SH-SY5Y (cell line): ENCODE data around the gene SLC35F6.

ENCODE experiments used
- GATA2 ChIP-seq: IDR thresholded peaks from 2 replicates; pipeline ENCODE4 v1.6.1; 2011; ENCODE audit warnings: mild to moderate bottlenecking, low read depth, low read length
- GATA3 ChIP-seq: IDR thresholded peaks from 2 replicates; pipeline ENCODE4 v1.6.1; 2011; ENCODE audit warnings: low read depth, mild to moderate bottlenecking, low read length, moderate library complexity

The SLC35F6 gene

DNA sequence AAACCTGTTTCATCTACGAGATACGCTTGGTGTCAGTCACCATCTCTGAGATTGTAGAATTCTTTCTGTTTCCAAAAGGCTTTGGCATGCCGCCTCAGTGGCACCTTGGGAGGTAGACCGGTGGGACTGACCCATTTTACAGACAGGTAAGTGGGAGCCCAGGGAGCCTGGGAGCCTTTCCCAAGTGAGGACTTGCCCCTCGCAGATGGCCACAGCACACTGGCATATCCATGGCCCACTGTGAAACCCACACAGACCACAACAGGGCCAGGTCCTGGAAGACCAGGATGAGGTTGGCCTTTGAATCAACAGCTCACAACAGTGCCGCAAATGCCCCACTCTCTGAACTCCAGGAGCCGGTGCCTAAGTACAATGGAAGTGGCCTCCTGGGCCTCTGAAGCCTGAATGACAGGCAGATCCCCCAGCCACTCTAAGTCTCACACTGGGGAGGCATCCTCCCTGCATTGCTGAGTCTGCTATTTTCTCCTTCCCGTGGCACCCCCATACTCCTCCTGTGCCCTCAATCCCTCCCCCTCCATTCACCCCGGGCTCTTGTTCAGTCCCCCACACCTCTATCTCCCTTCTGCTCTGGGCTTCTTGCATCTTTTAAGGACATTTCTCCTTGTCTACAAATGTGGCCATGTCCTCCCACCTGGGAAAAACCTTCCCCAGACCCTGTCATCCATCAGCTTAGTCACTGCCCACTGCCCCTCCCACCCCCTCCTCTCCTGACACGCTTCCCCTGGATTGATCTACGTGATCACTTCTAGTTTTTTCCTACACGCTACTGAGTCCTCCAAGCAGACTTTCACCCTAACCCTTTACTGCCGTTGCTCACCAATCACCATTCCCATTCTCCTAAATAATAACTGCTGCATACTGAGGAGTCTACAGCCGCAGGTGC, 48.0 kb downstream of the SLC35F6 start:
- TF ChIP-seq GATA2 (no peak), GATA3 (no peak)

DNA sequence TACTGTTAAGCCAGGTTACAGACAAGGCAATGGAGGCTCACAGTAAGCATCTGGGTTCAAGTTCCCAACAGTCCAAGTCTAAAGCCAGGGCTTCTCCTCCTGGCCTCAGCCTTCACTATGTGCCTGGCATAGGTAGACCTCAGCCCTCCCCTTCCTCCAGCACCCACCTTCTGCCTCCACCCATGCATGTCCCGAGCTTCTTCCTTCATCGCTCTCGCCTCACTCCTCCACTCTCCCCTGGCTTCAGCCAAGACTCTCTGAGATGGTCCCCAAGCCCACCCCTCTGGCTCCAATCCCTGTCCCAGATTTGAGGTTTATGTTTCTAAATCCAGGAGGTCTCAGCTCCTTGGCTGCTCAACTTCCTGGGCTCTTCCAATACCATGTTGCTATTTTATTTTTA, 48.6 kb downstream of the SLC35F6 start:
- TF ChIP-seq GATA2 (no peak), GATA3 (no peak)

DNA sequence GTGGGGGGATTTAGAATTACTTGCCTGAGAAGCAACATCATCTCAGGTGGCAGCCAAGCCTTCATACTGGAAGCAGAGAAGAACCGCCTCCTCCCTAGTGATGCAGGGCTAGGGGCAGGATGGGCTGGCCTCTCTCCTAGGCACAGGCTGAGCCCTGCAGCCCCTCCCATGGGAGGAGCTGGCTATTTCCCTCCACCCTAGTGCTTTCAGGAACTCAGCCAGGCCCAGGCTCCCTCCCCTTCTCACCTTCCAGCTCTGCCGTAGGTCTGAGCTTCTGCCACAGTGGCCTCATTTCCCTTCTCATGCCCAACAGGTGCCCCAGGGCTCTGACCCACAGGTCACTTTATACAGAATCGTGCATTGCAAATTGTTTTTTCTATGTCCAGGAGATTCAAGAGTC, 52.8 kb downstream of the SLC35F6 start:
- no peak for TF ChIP-seq GATA2
- no peak for TF ChIP-seq GATA3

DNA sequence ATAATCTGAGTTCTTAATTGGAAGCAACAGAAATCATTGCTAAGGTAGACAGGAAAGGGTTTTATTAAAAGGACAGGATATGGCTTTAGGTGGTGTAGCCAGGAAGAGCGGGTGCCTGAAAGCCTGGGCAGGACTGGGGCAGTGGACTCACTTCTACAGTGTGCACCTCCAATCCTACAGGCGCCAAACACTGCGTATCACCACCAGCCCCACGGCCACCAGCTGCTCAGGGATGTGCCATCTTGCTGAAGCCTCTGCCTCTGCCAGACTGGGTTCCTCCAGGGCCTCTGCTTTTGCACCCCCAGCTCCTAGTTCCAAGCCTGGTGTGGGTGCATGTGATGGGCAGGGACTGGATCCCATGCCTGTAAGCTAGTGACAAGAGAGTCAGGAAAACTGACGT, 54.2 kb downstream of the SLC35F6 start:
- TF ChIP-seq GATA2: no peak
- no peak for TF ChIP-seq GATA3

DNA sequence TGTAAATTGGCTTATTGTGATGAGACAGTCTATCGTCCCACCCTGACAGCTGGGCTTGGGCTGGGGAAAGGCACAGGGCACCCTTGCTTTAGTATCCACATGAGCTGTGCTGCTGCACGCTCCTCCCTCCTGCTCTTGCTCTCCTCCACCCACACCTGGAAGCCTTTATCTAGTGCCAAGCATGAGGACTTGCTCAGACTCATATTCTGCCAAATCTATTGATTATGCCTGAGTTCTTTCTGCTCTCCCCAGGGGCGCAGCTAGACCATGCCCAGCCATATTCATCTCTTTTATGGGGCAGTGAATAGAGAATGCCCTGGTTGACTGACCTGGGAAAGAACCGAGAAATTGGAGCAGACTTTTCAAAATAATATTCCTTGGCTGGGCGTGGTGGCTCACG, 54.9 kb downstream of the SLC35F6 start:
- TF ChIP-seq GATA3 (no peak), GATA2 (no peak)

DNA sequence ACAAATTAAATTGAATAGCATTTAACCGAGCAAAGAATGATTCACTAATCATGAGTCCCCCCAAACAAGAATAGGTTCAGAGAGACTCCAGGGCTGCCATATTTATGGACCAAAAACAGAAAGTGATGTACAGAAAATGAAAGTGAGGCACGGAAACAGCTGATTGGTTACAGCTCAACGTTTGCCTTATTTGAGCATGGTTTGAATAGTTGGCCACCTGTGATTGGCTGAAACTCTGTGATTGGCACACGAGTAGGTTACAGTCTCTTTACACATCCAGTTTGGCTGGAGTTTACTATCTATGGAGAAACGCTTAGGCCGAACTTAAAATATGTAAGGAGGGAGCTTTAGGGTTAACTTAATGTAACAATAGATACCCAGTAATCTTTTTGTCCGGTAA, 56.8 kb downstream of the SLC35F6 start:
- no peak for TF ChIP-seq GATA2

DNA sequence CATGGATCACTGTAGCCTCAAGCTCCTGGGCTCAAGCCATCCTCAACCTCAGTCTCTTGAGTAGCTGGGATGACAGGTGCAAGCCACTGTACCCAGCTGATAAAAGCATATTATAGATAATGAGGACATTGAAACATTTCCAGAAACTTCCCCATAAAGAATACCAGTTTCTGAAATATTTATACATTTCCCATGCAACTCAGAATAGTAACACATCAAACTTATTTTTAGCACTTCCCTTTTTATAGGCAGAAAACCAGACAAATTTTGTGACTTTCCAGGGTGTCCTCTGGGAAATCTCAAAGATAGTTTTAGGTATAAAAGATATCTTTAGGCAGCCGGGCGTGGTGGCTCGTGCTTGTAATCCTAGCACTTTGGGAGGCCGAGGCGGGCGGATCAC, 58.8 kb downstream of the SLC35F6 start:
- TF ChIP-seq GATA3 (no peak), GATA2 (no peak)
